Hepatocyte (in vitro differentiated cells): Measurements from ENCODE around the gene SLC36A4. TPM values are rescaled to one million over a fixed set of nuclear protein-coding genes. Genes with fewer than 3 reads are reported as not detected.

ENCODE experiments used
- DNase-seq: peaks from one replicate; pipeline ENCODE4 v3.0.0-alpha.2; 2016; ENCODE audit warnings: low spot score
- H2AFZ ChIP-seq: fragments of 200-600 bp; sonication (generic); 2 replicates; pipeline ENCODE4 v1.6.0; 2016; ENCODE audit warnings: antibody characterized with exemption, mild to moderate bottlenecking
- H3K27ac ChIP-seq: fragments of 200-600 bp; sonication (generic); 2 replicates; pipeline ENCODE4 v1.5.1; 2016; ENCODE audit warnings: mild to moderate bottlenecking
- H3K27me3 ChIP-seq: fragments of 200-600 bp; sonication (generic); 2 replicates; pipeline ENCODE4 v1.6.1; 2016
- H3K36me3 ChIP-seq: fragments of 200-600 bp; sonication (generic); replicated peaks from 2 replicates; pipeline ENCODE4 v1.5.1; 2016; ENCODE audit warnings: low read depth; ENCODE audit not compliant: insufficient read depth
- H3K4me1 ChIP-seq: fragments of 200-600 bp; sonication (generic); 2 replicates; pipeline ENCODE4 v1.5.1; 2016; ENCODE audit warnings: mild to moderate bottlenecking, moderate library complexity; ENCODE audit not compliant: insufficient read depth
- H3K4me2 ChIP-seq: fragments of 200-600 bp; sonication (generic); 2 replicates; pipeline ENCODE4 v1.6.0; 2016
- H3K4me3 ChIP-seq: fragments of 200-600 bp; sonication (generic); 2 replicates; pipeline ENCODE4 v1.5.1; 2016; ENCODE audit warnings: mild to moderate bottlenecking
- H3K79me2 ChIP-seq: fragments of 200-600 bp; sonication (generic); 2 replicates; pipeline ENCODE4 v1.6.0; 2017; ENCODE audit warnings: mild to moderate bottlenecking
- H3K9me2 ChIP-seq: fragments of 200-600 bp; sonication (generic); replicated peaks from 2 replicates; pipeline ENCODE4 v1.6.0; 2017; ENCODE audit warnings: mild to moderate bottlenecking; ENCODE audit not compliant: insufficient read depth
- H3K9me3 ChIP-seq: fragments of 200-600 bp; sonication (generic); 2 replicates; pipeline ENCODE4 v1.5.1; 2016; ENCODE audit warnings: low read depth, mild to moderate bottlenecking
- H4K20me1 ChIP-seq: fragments of 200-600 bp; sonication (generic); 2 replicates; pipeline ENCODE4 v1.6.0; 2016; ENCODE audit warnings: mild to moderate bottlenecking; ENCODE audit not compliant: insufficient read depth, poor library complexity, severe bottlenecking
- CTCF ChIP-seq: fragments of 200-600 bp; sonication (generic); IDR thresholded peaks from 2 replicates; pipeline ENCODE4 v1.5.1; 2016; ENCODE audit warnings: antibody characterized with exemption, mild to moderate bottlenecking; ENCODE audit not compliant: poor library complexity
- EZH2 ChIP-seq: fragments of 200-600 bp; sonication (generic); IDR thresholded peaks from 2 replicates; pipeline ENCODE4 v1.6.1; 2016; ENCODE audit warnings: antibody characterized with exemption, mild to moderate bottlenecking, borderline replicate concordance
- EZH2phosphoT487 ChIP-seq: fragments of 200-600 bp; sonication (generic); IDR thresholded peaks from one replicate; pipeline ENCODE4 v1.6.1; 2018; ENCODE audit warnings: antibody characterized with exemption, mild to moderate bottlenecking, low read depth, moderate library complexity; ENCODE audit not compliant: unreplicated experiment, severe bottlenecking
- WGBS: methylation state at CpG from one replicate; pipeline ENCODE4 v1.1.6; 2016; ENCODE audit warnings: low lambda C conversion rate; ENCODE audit errors: missing lambda C conversion rate; 5-methylcytosine and 5-hydroxymethylcytosine counted together
- polyA plus RNA-seq: library from polyadenylated mRNA; unstranded; fragments of >200 nt; fragmentation: Nextera tagmentation; extraction: Ambion mirVana; gene quantifications from 2 replicates; pipeline ENCODE4 v1.2.1, GENCODE V29; 2016
- total RNA-seq: library from RNA; depleted of rRNA; stranded (reverse); fragments of >200 nt; gene quantifications from 2 replicates; pipeline ENCODE4 v1.2.3, GENCODE V29; 2014

The SLC36A4 gene
- total and polyA plus RNA-seq, 2 experiments from 2014 or later, result 17.6 to 18.4 TPM

GRCh38 chr11:93128574-93128973 lies 69.2 kb downstream of the SLC36A4 start:
- no peak overlapping the region for H3K27ac ChIP-seq
- no peak for TF ChIP-seq CTCF
- no peak for TF ChIP-seq EZH2
- no peak for TF ChIP-seq EZH2phosphoT487
- no peaks in the 10 kb centered on the region for H3K9me2 ChIP-seq
- 98% methylated on average over 3 of the region's 3 CpGs for WGBS
- no peaks in the 10 kb centered on the region for H3K9me3 ChIP-seq
- H3K4me2 ChIP-seq, result no peak overlapping the region
- H3K27me3 ChIP-seq, result no peaks in the 10 kb centered on the region
- H3K4me3 ChIP-seq, result no peak overlapping the region
- DNase-seq, result no peak
- no peak overlapping the region for H2AFZ ChIP-seq
- H3K79me2 ChIP-seq, result no peaks in the 10 kb centered on the region
- H4K20me1 ChIP-seq, result no peaks in the 10 kb centered on the region
- H3K4me1 ChIP-seq, result no peaks in the 10 kb centered on the region
- no peaks in the 10 kb centered on the region for H3K36me3 ChIP-seq

- no peaks in the 10 kb centered on the region for H3K4me1 ChIP-seq
- no peak overlapping the region for H3K27ac ChIP-seq
- no peaks in the 10 kb centered on the region for H3K79me2 ChIP-seq
- no peaks in the 10 kb centered on the region for H3K27me3 ChIP-seq
- H3K9me2 ChIP-seq, result no peaks in the 10 kb centered on the region
- no peaks in the 10 kb centered on the region for H4K20me1 ChIP-seq
- no peak overlapping the region for H3K4me2 ChIP-seq
- no peak overlapping the region for H3K4me3 ChIP-seq
- DNase-seq, result peak; percentile 43
- WGBS, result 75% methylated on average over 4 of the region's 4 CpGs
- H3K9me3 ChIP-seq, result no peaks in the 10 kb centered on the region
- TF ChIP-seq CTCF (no peak), EZH2phosphoT487 (no peak), EZH2 (no peak)
- H3K36me3 ChIP-seq, result no peaks in the 10 kb centered on the region
- H2AFZ ChIP-seq, result no peak overlapping the region
Measured at GRCh38 chr11:93123351-93123898, 74.4 kb downstream of the SLC36A4 start.

GRCh38 chr11:93122535-93123235 lies 75.1 kb downstream of the SLC36A4 start:
- Histone ChIP-seq H3K27me3 (no peaks in the 10 kb centered on the region), H3K9me2 (no peaks in the 10 kb centered on the region), H3K36me3 (no peaks in the 10 kb centered on the region), H3K4me2 (no peak overlapping the region), H3K4me3 (no peak overlapping the region), H3K9me3 (no peaks in the 10 kb centered on the region), H3K79me2 (no peaks in the 10 kb centered on the region), H2AFZ (no peak overlapping the region), H4K20me1 (no peaks in the 10 kb centered on the region), H3K4me1 (no peaks in the 10 kb centered on the region), H3K27ac (no peak overlapping the region)
- TF ChIP-seq EZH2phosphoT487 (no peak), CTCF (no peak), EZH2 (no peak)
- DNase-seq, result no peak
- 82% methylated on average over 2 of the region's 2 CpGs for WGBS
